T follicular helper cell (primary cell): ENCODE data around the gene GPR39.

Experiments
- DNase-seq: peaks from one replicate; pipeline ENCODE4 v3.0.0-alpha.2; 2020; ENCODE audit warnings: low read depth

Gene GPR39

GRCh38 chr2:132605236-132606180 lies 188.9 kb downstream of the GPR39 start:
- no peak for DNase-seq

- DNase-seq: no peak
Measured at GRCh38 chr2:132606649-132607048, 190.0 kb downstream of the GPR39 start.

GRCh38 chr2:132607426-132608090 lies 191.0 kb downstream of the GPR39 start:
- no peak for DNase-seq

GRCh38 chr2:132608311-132608710 lies 191.7 kb downstream of the GPR39 start:
- no peak for DNase-seq

GRCh38 chr2:132609101-132609890 lies 192.7 kb downstream of the GPR39 start:
- DNase-seq: no peak

- no peak for DNase-seq
Measured at GRCh38 chr2:132611719-132612118, 195.1 kb downstream of the GPR39 start.

- no peak for DNase-seq
Measured at GRCh38 chr2:132615329-132616085, 198.9 kb downstream of the GPR39 start.

- DNase-seq: no peak
Measured at GRCh38 chr2:132617989-132618388, 201.4 kb downstream of the GPR39 start.

- DNase-seq: no peak
Measured at GRCh38 chr2:132618734-132619133, 202.1 kb downstream of the GPR39 start.

GRCh38 chr2:132620115-132620514 lies 203.5 kb downstream of the GPR39 start:
- no peak for DNase-seq

- no peak for DNase-seq
Measured at GRCh38 chr2:132621131-132621875, 204.7 kb downstream of the GPR39 start.

- no peak for DNase-seq
Measured at GRCh38 chr2:132623096-132623839, 206.7 kb downstream of the GPR39 start.

- no peak for DNase-seq
Measured at GRCh38 chr2:132627536-132627935, 210.9 kb downstream of the GPR39 start.

- DNase-seq: no peak
Measured at GRCh38 chr2:132632000-132632649, 215.5 kb downstream of the GPR39 start.

- no peak for DNase-seq
Measured at GRCh38 chr2:132633635-132634034, 217.0 kb downstream of the GPR39 start.

GRCh38 chr2:132636346-132636745 lies 219.7 kb downstream of the GPR39 start:
- DNase-seq: no peak

GRCh38 chr2:132638313-132639040 lies 221.9 kb downstream of the GPR39 start:
- no peak for DNase-seq

GRCh38 chr2:132640116-132640515 lies 223.5 kb downstream of the GPR39 start:
- DNase-seq: no peak

GRCh38 chr2:132641819-132642218 lies 225.2 kb downstream of the GPR39 start:
- DNase-seq: no peak
